SK-N-SH (cell line): Measurements from ENCODE around the gene SPATA16. TPM values are rescaled to one million over a fixed set of nuclear protein-coding genes. Genes with fewer than 3 reads are reported as not detected.

Experiments
- CTCF ChIA-PET: fragments of 300-600, 350-600 bp; formaldehyde crosslinking; extraction: SDS; loops from one replicate; lab custom pipeline; 2021; lab: Yijun Ruan, JAX
- POLR2A ChIA-PET: fragments of 350-600 bp; sonication (Branson Sonifier 250); formaldehyde crosslinking; extraction: SDS; loops from one replicate; lab custom pipeline; 2020; ENCODE audit warnings: antibody characterized with exemption, inconsistent platforms; lab: Yijun Ruan, JAX
- DNase-seq: peaks from one replicate; pipeline ENCODE4 v3.0.0; 2012
- H2AFZ ChIP-seq: fragments of 200-600 bp; sonication (generic); 2 replicates; pipeline ENCODE4 v1.8.1; 2016; ENCODE audit warnings: antibody characterized with exemption, mild to moderate bottlenecking, low read depth
- H3F3A ChIP-seq: fragments of 200-600 bp; sonication (generic); replicated peaks from 2 replicates; pipeline ENCODE3; 2016; ENCODE audit warnings: antibody characterized with exemption, mild to moderate bottlenecking; ENCODE audit not compliant: insufficient read depth
- H3K27ac ChIP-seq, 2 experiments: fragments of 200-500 bp in 1 of 2; fragments of 200-600 bp in 1 of 2; sonication (Bioruptor generic) in 1 of 2; sonication (generic), shearing (Covaris generic) in 1 of 2; 2 replicates each; pipeline versions ENCODE4 v1.5.1 to v1.6.1; 2014 to 2016; ENCODE audit warnings: low read depth in 2 of 2, inconsistent platforms in 1 of 2, low read length in 1 of 2, mild to moderate bottlenecking in 1 of 2, mixed read lengths in 1 of 2
- H3K27me3 ChIP-seq: fragments of 200-600 bp; sonication (generic), shearing (Covaris generic); 2 replicates; pipeline ENCODE4 v1.6.1; 2016; ENCODE audit warnings: mixed run types; ENCODE audit not compliant: insufficient read depth
- H3K36me3 ChIP-seq, 2 experiments: fragments of 200-500 bp in 1 of 2; fragments of 200-600 bp in 1 of 2; sonication (Bioruptor generic) in 1 of 2; sonication (generic) in 1 of 2; replicated peaks in 1 of 2; 2 replicates each; pipeline versions ENCODE3 to v1.5.1; 2014 to 2016; ENCODE audit warnings: low read length in 1 of 2, mild to moderate bottlenecking in 1 of 2; ENCODE audit not compliant: insufficient read depth in 2 of 2, control insufficient read depth in 1 of 2
- H3K4me1 ChIP-seq, 2 experiments: fragments of 200-500 bp in 1 of 2; fragments of 200-600 bp in 1 of 2; sonication (Bioruptor generic) in 1 of 2; sonication (generic), shearing (Covaris generic) in 1 of 2; 2 replicates each; pipeline versions ENCODE4 v1.5.1 to v1.6.1; 2014 to 2016; ENCODE audit warnings: low read depth in 1 of 2, low read length in 1 of 2, mixed run types in 1 of 2; ENCODE audit not compliant: insufficient read depth in 2 of 2, control insufficient read depth in 1 of 2
- H3K4me2 ChIP-seq: fragments of 200-600 bp; sonication (generic), shearing (Covaris generic); 2 replicates; pipeline ENCODE4 v1.6.1; 2017; ENCODE audit warnings: mixed run types
- H3K4me3 ChIP-seq, 2 experiments: fragments of 200-500 bp in 1 of 2; fragments of 200-600 bp in 1 of 2; sonication (Bioruptor generic) in 1 of 2; sonication (generic), shearing (Covaris generic) in 1 of 2; 2 replicates each; pipeline versions ENCODE4 v1.5.1 to v1.8.1; 2014 to 2016; ENCODE audit warnings: low read depth in 2 of 2, inconsistent platforms in 1 of 2, low read length in 1 of 2, mild to moderate bottlenecking in 1 of 2, mixed read lengths in 1 of 2, moderate library complexity in 1 of 2
- H3K79me2 ChIP-seq: fragments of 200-600 bp; sonication (generic); 2 replicates; pipeline ENCODE4 v1.8.1; 2017; ENCODE audit warnings: mild to moderate bottlenecking; ENCODE audit not compliant: insufficient read depth
- H3K9ac ChIP-seq: fragments of 200-600 bp; sonication (generic); 2 replicates; pipeline ENCODE4 v1.6.1; 2017; ENCODE audit warnings: mixed run types
- H3K9me2 ChIP-seq: fragments of 200-600 bp; sonication (generic); 2 replicates; pipeline ENCODE4 v1.6.1; 2017; ENCODE audit warnings: mixed run types
- H3K9me3 ChIP-seq: fragments of 200-600 bp; sonication (generic); 2 replicates; pipeline ENCODE4 v1.6.1; 2017; ENCODE audit warnings: mixed run types, mild to moderate bottlenecking, moderate library complexity
- H4K20me1 ChIP-seq: fragments of 200-600 bp; sonication (generic); 2 replicates; pipeline ENCODE4 v1.6.1; 2017; ENCODE audit warnings: mild to moderate bottlenecking, mixed run types; ENCODE audit not compliant: insufficient read depth
- FOSL2 ChIP-seq: IDR thresholded peaks from 2 replicates; pipeline ENCODE4 v1.4.0; 2012; ENCODE audit warnings: low read depth, mild to moderate bottlenecking, moderate library complexity, borderline replicate concordance
- FOXJ3 ChIP-seq: sonication (generic); formaldehyde crosslinking; IDR thresholded peaks from 2 replicates; pipeline ENCODE4 v1.5.1; 2020; ENCODE audit warnings: mild to moderate bottlenecking, missing genetic modification reagents
- FOXM1 ChIP-seq: IDR thresholded peaks from 2 replicates; pipeline ENCODE4 v1.4.0; 2012; ENCODE audit warnings: low read depth, mild to moderate bottlenecking
- GATA2 ChIP-seq: sonication (generic); formaldehyde crosslinking; IDR thresholded peaks from 2 replicates; pipeline ENCODE4 v1.5.0; 2020; ENCODE audit warnings: mild to moderate bottlenecking, missing genetic modification reagents
- JUND ChIP-seq: IDR thresholded peaks from 2 replicates; pipeline ENCODE4 v1.4.0; 2012
- MXI1 ChIP-seq: IDR thresholded peaks from 2 replicates; pipeline ENCODE4 v1.6.1; 2012; ENCODE audit warnings: mild to moderate bottlenecking, low read depth, low read length, improper control_type of control experiment
- NRF1 ChIP-seq: IDR thresholded peaks from 2 replicates; pipeline ENCODE4 v1.6.1; 2012; ENCODE audit warnings: low read depth, mild to moderate bottlenecking, low read length
- POLR2AphosphoS5 ChIP-seq: IDR thresholded peaks from 2 replicates; pipeline ENCODE4 v1.6.1; 2012; ENCODE audit warnings: low read depth, low read length
- RFX5 ChIP-seq: IDR thresholded peaks from 2 replicates; pipeline ENCODE4 v1.6.1; 2012; ENCODE audit warnings: mild to moderate bottlenecking, improper control_type of control experiment, low read length
- TEAD4 ChIP-seq: IDR thresholded peaks from 2 replicates; pipeline ENCODE4 v1.4.0; 2012; ENCODE audit warnings: mild to moderate bottlenecking, borderline replicate concordance; ENCODE audit not compliant: insufficient read depth
- USF2 ChIP-seq: fragments of 150-350 bp; IDR thresholded peaks from 2 replicates; pipeline ENCODE4 v1.6.1; 2017; ENCODE audit warnings: antibody characterized with exemption, low read length, low read depth, borderline replicate concordance
- YY1 ChIP-seq: IDR thresholded peaks from 2 replicates; pipeline ENCODE4 v1.4.0; 2012; ENCODE audit warnings: low read depth, mild to moderate bottlenecking
- WGBS: methylation state at CpG from one replicate; pipeline ENCODE4 v1.1.6; 2017; ENCODE audit warnings: low lambda C conversion rate; 5-methylcytosine and 5-hydroxymethylcytosine counted together
- polyA plus RNA-seq, 3 experiments: library from polyadenylated mRNA; depleted of rRNA; stranded (reverse); fragments of >200 nt; gene quantifications; 2 replicates each; pipeline ENCODE4 v1.2.3, GENCODE V29; 2012
- TF ChIP-seq, protein P1 (sequence below): IDR thresholded peaks from 2 replicates; pipeline ENCODE4 v1.4.0; 2012; ENCODE audit warnings: low read depth, borderline replicate concordance
- TF ChIP-seq, protein P2 (sequence below): IDR thresholded peaks from 2 replicates; pipeline ENCODE4 v1.6.1; 2012; ENCODE audit warnings: mild to moderate bottlenecking, low read depth, low read length, moderate library complexity
- TF ChIP-seq, protein P3 (sequence below): IDR thresholded peaks from 2 replicates; pipeline ENCODE4; 2012
- TF ChIP-seq, protein P4 (sequence below): IDR thresholded peaks from 2 replicates; pipeline ENCODE4 v1.4.0; 2012; ENCODE audit warnings: low read depth

Gene SPATA16
- polyA plus RNA-seq, 1 of the 3 experiments (the other 2 are of a cell fraction): not detected

DNA sequence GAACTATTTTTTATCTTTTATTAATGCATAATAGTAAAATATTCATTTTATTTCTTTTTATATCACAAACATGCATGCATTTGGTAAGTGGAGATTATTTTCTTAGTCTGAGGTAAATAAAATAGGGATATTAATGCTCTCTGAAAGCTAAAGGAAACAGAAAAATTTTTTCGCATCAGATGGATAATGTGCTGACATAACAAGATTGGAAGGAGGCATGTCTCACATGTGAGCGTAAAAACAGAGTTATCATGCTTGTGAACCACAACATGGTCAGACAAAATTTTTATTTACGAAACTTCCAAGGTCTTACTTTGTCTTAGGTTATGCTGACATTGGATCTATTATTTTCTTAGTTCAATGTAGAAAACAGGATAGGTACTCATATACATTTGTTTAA lies 166.1 kb downstream of the SPATA16 start:
- H3K9ac ChIP-seq: no peak overlapping the region
- CTCF ChIA-PET: interaction anchor here (0.8 kb wide), 1 partner anchor 29 kb away, joined by 3 read pairs; no protein-coding TSS in a partner anchor
- H2AFZ ChIP-seq: no peak overlapping the region
- no peaks in the 10 kb centered on the region for H3K9me3 ChIP-seq
- no peak for TF ChIP-seq USF2
- TF ChIP-seq RFX5: no peak
- TF ChIP-seq POLR2AphosphoS5: no peak
- no peak for TF ChIP-seq MXI1
- no peak for TF ChIP-seq TEAD4
- TF ChIP-seq, protein P1, sequence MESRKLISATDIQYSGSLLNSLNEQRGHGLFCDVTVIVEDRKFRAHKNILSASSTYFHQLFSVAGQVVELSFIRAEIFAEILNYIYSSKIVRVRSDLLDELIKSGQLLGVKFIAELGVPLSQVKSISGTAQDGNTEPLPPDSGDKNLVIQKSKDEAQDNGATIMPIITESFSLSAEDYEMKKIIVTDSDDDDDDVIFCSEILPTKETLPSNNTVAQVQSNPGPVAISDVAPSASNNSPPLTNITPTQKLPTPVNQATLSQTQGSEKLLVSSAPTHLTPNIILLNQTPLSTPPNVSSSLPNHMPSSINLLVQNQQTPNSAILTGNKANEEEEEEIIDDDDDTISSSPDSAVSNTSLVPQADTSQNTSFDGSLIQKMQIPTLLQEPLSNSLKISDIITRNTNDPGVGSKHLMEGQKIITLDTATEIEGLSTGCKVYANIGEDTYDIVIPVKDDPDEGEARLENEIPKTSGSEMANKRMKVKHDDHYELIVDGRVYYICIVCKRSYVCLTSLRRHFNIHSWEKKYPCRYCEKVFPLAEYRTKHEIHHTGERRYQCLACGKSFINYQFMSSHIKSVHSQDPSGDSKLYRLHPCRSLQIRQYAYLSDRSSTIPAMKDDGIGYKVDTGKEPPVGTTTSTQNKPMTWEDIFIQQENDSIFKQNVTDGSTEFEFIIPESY: no peak
- TF ChIP-seq, protein P2, sequence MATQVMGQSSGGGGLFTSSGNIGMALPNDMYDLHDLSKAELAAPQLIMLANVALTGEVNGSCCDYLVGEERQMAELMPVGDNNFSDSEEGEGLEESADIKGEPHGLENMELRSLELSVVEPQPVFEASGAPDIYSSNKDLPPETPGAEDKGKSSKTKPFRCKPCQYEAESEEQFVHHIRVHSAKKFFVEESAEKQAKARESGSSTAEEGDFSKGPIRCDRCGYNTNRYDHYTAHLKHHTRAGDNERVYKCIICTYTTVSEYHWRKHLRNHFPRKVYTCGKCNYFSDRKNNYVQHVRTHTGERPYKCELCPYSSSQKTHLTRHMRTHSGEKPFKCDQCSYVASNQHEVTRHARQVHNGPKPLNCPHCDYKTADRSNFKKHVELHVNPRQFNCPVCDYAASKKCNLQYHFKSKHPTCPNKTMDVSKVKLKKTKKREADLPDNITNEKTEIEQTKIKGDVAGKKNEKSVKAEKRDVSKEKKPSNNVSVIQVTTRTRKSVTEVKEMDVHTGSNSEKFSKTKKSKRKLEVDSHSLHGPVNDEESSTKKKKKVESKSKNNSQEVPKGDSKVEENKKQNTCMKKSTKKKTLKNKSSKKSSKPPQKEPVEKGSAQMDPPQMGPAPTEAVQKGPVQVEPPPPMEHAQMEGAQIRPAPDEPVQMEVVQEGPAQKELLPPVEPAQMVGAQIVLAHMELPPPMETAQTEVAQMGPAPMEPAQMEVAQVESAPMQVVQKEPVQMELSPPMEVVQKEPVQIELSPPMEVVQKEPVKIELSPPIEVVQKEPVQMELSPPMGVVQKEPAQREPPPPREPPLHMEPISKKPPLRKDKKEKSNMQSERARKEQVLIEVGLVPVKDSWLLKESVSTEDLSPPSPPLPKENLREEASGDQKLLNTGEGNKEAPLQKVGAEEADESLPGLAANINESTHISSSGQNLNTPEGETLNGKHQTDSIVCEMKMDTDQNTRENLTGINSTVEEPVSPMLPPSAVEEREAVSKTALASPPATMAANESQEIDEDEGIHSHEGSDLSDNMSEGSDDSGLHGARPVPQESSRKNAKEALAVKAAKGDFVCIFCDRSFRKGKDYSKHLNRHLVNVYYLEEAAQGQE: no peak
- TF ChIP-seq FOXM1: no peak
- no peak for TF ChIP-seq GATA2 (CRISPR knock-in tag)
- TF ChIP-seq JUND: no peak
- TF ChIP-seq, protein P3, sequence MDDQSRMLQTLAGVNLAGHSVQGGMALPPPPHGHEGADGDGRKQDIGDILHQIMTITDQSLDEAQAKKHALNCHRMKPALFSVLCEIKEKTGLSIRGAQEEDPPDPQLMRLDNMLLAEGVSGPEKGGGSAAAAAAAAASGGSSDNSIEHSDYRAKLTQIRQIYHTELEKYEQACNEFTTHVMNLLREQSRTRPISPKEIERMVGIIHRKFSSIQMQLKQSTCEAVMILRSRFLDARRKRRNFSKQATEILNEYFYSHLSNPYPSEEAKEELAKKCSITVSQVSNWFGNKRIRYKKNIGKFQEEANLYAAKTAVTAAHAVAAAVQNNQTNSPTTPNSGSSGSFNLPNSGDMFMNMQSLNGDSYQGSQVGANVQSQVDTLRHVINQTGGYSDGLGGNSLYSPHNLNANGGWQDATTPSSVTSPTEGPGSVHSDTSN: no peak
- TF ChIP-seq, protein P4, sequence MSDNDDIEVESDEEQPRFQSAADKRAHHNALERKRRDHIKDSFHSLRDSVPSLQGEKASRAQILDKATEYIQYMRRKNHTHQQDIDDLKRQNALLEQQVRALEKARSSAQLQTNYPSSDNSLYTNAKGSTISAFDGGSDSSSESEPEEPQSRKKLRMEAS: no peak
- no peak for TF ChIP-seq FOSL2
- TF ChIP-seq FOXJ3 (CRISPR knock-in tag): no peak
- no peak for TF ChIP-seq NRF1
- no peak for TF ChIP-seq YY1
- POLR2A ChIA-PET: no interaction called here
- H3K9me2 ChIP-seq: no peaks in the 10 kb centered on the region
- H3K27me3 ChIP-seq: no peaks in the 10 kb centered on the region
- no peak overlapping the region for H3K27ac ChIP-seq
- no peaks in the 10 kb centered on the region for H3F3A ChIP-seq
- H4K20me1 ChIP-seq: no peaks in the 10 kb centered on the region
- no peak overlapping the region for H3K4me3 ChIP-seq
- 43% methylated on average over 3 of the region's 3 CpGs for WGBS
- H3K4me2 ChIP-seq: no peak overlapping the region
- no peak for DNase-seq
- no peaks in the 10 kb centered on the region for H3K4me1 ChIP-seq
- H3K36me3 ChIP-seq: no peaks in the 10 kb centered on the region
- H3K79me2 ChIP-seq: no peaks in the 10 kb centered on the region
